ENCODE measurements around the gene NAA20. TPM values are rescaled to one million over a fixed set of nuclear protein-coding genes. Genes with fewer than 3 reads are reported as not detected.
"Not testable (repeated sequence)": the region's sequence is repeated elsewhere in the genome, so short reads cannot be mapped to it uniquely, and the experiment has no call there.

Gene NAA20
- total RNA-seq, 1 donor from 2014 or later: 38.1 TPM

GRCh38 chr20:19987046-19987445 is 30.1 kb upstream of the NAA20 start:
- ATAC-seq (no peak), DNase-seq (ENCODE audit: low spot score) (no peak)
- intact Hi-C loops (cut with DNase I): no loop called here

- intact Hi-C loops (cut with DNase I): loop anchor here (10.0 kb wide), 1 partner anchor 206 kb away; no protein-coding TSS in a partner anchor
- DNase-seq (ENCODE audit: low spot score): no peak
- ATAC-seq: no peak
Observed at GRCh38 chr20:19990850-19991249, 26.3 kb upstream of the NAA20 start.

DNA sequence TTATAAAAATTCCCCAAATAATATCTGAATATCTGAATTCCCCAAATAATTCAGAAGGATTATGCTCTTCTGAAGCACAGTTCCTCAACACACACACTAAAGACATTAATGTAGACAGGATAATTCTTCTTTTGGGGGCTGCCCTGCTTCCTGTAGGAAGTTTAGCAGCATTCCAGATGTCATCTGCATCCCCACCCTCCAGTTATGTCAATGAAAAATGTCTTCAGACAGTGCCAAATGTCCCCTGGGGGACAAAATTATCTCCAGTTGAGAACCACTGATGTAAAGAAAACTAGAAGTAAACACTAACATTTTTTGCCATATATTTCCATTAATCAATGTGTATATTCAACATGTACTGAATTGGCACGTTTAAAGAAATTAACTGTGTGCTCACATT is 25.9 kb upstream of the NAA20 start:
- intact Hi-C loops (cut with DNase I): loop anchor here (10.0 kb wide), 1 partner anchor 207 kb away; no protein-coding TSS in a partner anchor
- no peak for ATAC-seq
- DNase-seq (ENCODE audit: low spot score): no peak

GRCh38 chr20:19991854-19992253 is 25.3 kb upstream of the NAA20 start:
- intact Hi-C loops (cut with DNase I): loop anchor here (10.0 kb wide), 1 partner anchor 207 kb away; no protein-coding TSS in a partner anchor
- ATAC-seq (no peak), DNase-seq (ENCODE audit: low spot score) (no peak)

- no peak for DNase-seq (ENCODE audit: low spot score)
- intact Hi-C loops (cut with DNase I): loop anchor here (10.0 kb wide), 1 partner anchor 208 kb away; no protein-coding TSS in a partner anchor
- peak; percentile 63 for ATAC-seq
Observed at GRCh38 chr20:19992996-19993908, 23.9 kb upstream of the NAA20 start.

GRCh38 chr20:19993958-19994669 is 23.0 kb upstream of the NAA20 start:
- intact Hi-C loops (cut with DNase I): loop anchor here (10.0 kb wide), 1 partner anchor 209 kb away; no protein-coding TSS in a partner anchor
- peak; percentile 58 for ATAC-seq
- DNase-seq (ENCODE audit: low spot score): no peak

GRCh38 chr20:19995220-19995863 is 21.8 kb upstream of the NAA20 start:
- intact Hi-C loops (cut with DNase I): loop anchor here (10.0 kb wide), 1 partner anchor 211 kb away; no protein-coding TSS in a partner anchor
- ATAC-seq: peak; percentile 62
- no peak for DNase-seq (ENCODE audit: low spot score)

DNA sequence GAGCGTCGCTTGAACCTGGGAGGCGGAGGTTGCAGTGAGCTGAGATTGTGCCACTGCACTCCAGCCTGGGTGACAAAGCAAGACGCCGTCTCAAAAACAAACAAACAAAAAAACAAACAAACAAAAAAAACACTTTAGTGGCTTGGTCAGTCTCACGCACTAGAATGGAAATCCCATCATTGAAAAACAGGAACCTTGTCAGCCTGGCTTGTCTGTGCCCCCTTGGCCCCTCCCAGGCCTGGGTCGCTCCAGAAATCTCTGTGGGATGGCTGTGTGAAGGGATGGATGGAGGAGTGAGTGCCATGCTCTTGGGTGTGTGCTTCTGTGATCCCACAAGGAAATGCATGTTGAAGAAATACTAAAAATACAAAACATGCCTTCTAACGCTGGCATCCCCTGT is 20.9 kb upstream of the NAA20 start:
- ATAC-seq: no peak
- intact Hi-C loops (cut with DNase I): loop anchor here (10.0 kb wide), 1 partner anchor 211 kb away; no protein-coding TSS in a partner anchor
- no peak for DNase-seq (ENCODE audit: low spot score)

GRCh38 chr20:19996917-19997316 is 20.2 kb upstream of the NAA20 start:
- intact Hi-C loops (cut with DNase I): loop anchor here (10.0 kb wide), 1 partner anchor 212 kb away; no protein-coding TSS in a partner anchor
- DNase-seq (ENCODE audit: low spot score) (no peak), ATAC-seq (peak; percentile 29)

GRCh38 chr20:19998990-19999705 is 18.0 kb upstream of the NAA20 start:
- no peak for DNase-seq (ENCODE audit: low spot score)
- ATAC-seq: no peak
- intact Hi-C loops (cut with DNase I): loop anchor here (10.0 kb wide), 1 partner anchor 214 kb away; no protein-coding TSS in a partner anchor

- intact Hi-C loops (cut with DNase I): no loop called here
- DNase-seq (ENCODE audit: low spot score): no peak
- ATAC-seq: no peak
Observed at GRCh38 chr20:20000211-20000968, 16.8 kb upstream of the NAA20 start.

GRCh38 chr20:20002101-20002998 is 14.8 kb upstream of the NAA20 start:
- DNase-seq (ENCODE audit: low spot score) (no peak), ATAC-seq (peak; percentile 11)
- intact Hi-C loops (cut with DNase I): no loop called here

GRCh38 chr20:20003031-20003954 is 13.9 kb upstream of the NAA20 start:
- intact Hi-C loops (cut with DNase I): no loop called here
- ATAC-seq: peak; percentile 84
- DNase-seq (ENCODE audit: low spot score): no peak

DNA sequence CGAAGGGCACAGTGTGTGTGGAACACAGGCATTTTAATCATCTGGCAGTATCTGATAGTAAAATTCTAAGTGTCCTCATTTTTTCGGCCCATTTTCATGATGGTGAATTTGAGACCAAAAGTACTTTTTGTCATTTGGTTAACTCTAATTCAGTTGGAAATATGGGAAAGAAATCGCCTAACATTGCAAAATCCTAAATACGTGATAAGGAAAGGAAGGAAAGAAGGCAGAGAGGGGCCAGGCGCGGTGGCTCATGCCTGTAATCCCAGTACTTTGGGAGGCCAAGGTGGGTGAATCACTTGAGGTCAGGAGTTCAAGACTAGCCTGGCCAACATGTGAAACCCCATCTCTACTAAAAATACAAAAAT is 13.2 kb upstream of the NAA20 start:
- intact Hi-C loops (cut with DNase I); ATAC-seq; DNase-seq (ENCODE audit: low spot score): not testable (repeated sequence)

GRCh38 chr20:20005342-20005741 is 11.8 kb upstream of the NAA20 start:
- intact Hi-C loops (cut with DNase I): no loop called here
- no peak for ATAC-seq
- DNase-seq (ENCODE audit: low spot score): no peak

DNA sequence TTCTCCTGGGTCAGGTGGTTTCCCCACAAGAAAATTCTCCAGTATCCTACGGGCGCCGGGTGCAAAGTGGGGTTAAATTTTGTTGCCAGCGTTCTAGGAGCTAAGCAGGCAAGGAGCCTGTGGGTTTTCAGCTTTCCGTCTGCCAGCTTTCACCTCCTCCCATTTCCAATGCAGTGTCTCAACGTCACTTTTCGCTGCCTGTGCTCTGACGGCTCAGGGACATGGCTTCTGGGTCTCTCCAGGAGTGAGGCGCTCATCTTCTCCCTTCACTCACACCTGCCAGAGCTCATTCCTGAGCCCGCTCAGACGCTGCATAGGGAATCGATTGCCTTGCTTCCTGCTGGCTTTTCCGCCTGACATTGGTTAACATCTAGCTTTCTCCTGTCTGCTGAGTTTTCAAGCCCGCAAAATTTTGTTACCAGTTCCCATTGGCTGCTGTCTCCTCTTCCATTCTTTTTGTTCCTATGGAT is 7.3 kb upstream of the NAA20 start:
- ATAC-seq: no peak
- no peak for DNase-seq (ENCODE audit: low spot score)
- intact Hi-C loops (cut with DNase I): loop anchor here (5.0 kb wide), 1 partner anchor 318 kb away; no protein-coding TSS in a partner anchor

Data from sciatic nerve (tissue), 2 donors.